Hair follicular keratinocyte (primary cell): Measurements from ENCODE around the gene ANGPTL5. TPM values are rescaled to one million over a fixed set of nuclear protein-coding genes. Genes with fewer than 3 reads are reported as not detected.

ENCODE experiments used
- total RNA-seq: library from RNA; depleted of rRNA; stranded (reverse); fragments of >200 nt; gene quantifications from 2 replicates; pipeline ENCODE4 v1.2.3, GENCODE V29; 2015

Gene ANGPTL5
- total RNA-seq, result not detected in 2 replicates

DNA sequence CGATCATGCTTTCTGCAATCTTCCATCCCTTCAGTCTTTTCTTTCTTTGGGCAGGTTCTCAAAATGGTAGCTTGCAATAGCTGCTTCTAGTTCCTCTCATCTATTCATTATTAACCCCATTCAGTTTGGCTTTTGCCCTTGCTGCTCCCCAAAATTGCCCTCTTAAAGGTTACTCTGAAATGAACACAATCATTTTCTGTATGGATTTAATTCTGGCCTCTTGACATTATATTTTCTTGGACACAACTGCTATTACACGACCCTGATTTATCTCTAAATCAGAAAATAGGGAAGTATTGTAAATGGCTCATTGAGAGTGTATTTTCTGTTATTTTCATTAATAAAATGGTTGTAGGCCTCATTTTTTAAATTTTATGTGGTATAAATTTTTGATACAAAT lies at the start of gene ANGPTL5:
Gene ANGPTL5, minus strand, starts transcription at position 101 of the 400 bp plus-strand sequence. CDS start 8,613 bp downstream, outside the sequence.

DNA sequence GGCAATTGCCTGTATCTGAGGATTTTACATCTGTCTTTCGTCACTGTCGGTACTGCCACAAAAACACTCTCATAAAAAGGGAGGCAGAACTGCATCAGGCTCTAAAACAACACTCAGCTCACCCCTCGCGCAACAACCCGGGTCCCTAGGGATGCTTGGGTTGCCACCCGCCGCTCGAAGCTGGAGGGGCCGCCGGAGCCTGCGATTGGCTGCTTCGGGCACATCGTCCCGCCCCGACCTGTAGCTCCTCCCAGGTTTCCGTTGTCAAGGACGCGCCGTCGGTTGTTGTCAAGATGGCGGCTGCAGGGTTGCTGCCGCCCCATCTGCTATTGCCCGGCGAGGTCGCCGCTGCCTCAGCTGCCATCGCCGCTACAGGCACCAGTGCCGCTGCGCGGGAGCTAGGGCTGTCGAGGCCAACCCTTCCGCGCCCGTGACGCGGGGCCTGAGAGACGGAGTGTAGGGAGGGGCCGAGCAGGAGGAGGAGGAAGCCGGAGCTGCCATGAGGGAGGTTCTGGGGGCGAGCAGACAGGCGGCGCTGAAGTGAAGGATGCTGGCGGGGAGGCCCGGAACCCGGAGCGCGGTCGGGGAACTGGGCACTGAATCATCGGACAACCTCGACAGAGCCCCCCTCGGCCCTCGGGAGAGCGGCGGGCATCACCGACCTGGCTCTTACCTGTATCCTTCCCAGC lies 1.4 kb downstream of the ANGPTL5 start, which contains the start of gene CEP126:
Gene CEP126, plus strand, starts transcription at position 273 of the 689 bp plus-strand sequence. Its CDS starts 275 bp downstream, at position 548.

Other genes with a start within 250 kb of the ANGPTL5 start
- gene CEP126, start 1.5 kb downstream of the ANGPTL5 start, total RNA-seq, result 0.57 and 0.86 TPM in 2 replicates
- gene CFAP300, start 130.9 kb upstream of the ANGPTL5 start, total RNA-seq, result 2.4 and 5.9 TPM in 2 replicates
- 92.6 and 119 TPM in 2 replicates for gene YAP1, start 193.9 kb upstream of the ANGPTL5 start, total RNA-seq